PC-3 (cell line): ENCODE measurements around the gene TYMS. TPM values are rescaled to one million over a fixed set of nuclear protein-coding genes. Genes with fewer than 3 reads are reported as not detected.

Source experiments
- ATAC-seq: fragments of 200-7000 bp; cut with Tn5 transposase; 2 replicates; pipeline ENCODE4 v1.9.1; 2020; ENCODE audit warnings: mild to moderate bottlenecking, moderate library complexity
- BruUV-seq: library from RNA; stranded (reverse); fragments of 400-500 nt; replicated peaks from 2 replicates; lab custom pipeline; 2021; lab: Mats Ljungman, UMichigan
- CTCF ChIA-PET: fragments of 300-600 bp; sonication (Branson Sonifier 250); formaldehyde crosslinking; loops from one replicate; lab custom pipeline; 2022; ENCODE audit warnings: antibody characterized with exemption; lab: Charles Lee
- POLR2A ChIA-PET: fragments of 300-600 bp; sonication (Branson Sonifier 250); formaldehyde crosslinking; loops from one replicate; lab custom pipeline; 2022; ENCODE audit warnings: antibody characterized with exemption; ENCODE audit not compliant: unreplicated experiment; lab: Charles Lee
- DNase-seq: peaks from one replicate; pipeline ENCODE4 v3.0.0-alpha.2; 2015
- H2AFZ ChIP-seq: fragments of 300-600 bp; sonication (generic); 2 replicates; pipeline ENCODE4 v1.6.0; 2016; ENCODE audit warnings: antibody characterized with exemption, low read length
- H3F3A ChIP-seq: fragments of 300-600 bp; sonication (generic); one replicate; pipeline ENCODE4 v1.6.0; 2017; ENCODE audit warnings: antibody characterized with exemption, low read length, control low read depth, mild to moderate bottlenecking; ENCODE audit not compliant: unreplicated experiment
- H3K27ac ChIP-seq: fragments of 300-600 bp; sonication (generic); 2 replicates; pipeline ENCODE4 v1.5.1; 2016; ENCODE audit warnings: mild to moderate bottlenecking, low read length
- H3K27me3 ChIP-seq: fragments of 300-600 bp; sonication (generic); 2 replicates; pipeline ENCODE4 v1.6.1; 2016; ENCODE audit warnings: low read length, mixed read lengths
- H3K36me3 ChIP-seq: fragments of 300-600 bp; sonication (generic); 2 replicates; pipeline ENCODE4 v1.6.1; 2016; ENCODE audit warnings: low read depth, mixed run types, low read length, mixed read lengths
- H3K4me1 ChIP-seq: fragments of 300-600 bp; sonication (generic); 2 replicates; pipeline ENCODE4 v1.5.1; 2016; ENCODE audit warnings: low read length; ENCODE audit not compliant: insufficient read depth
- H3K4me2 ChIP-seq: fragments of 300-600 bp; sonication (generic); 2 replicates; pipeline ENCODE4 v1.6.0; 2016; ENCODE audit warnings: low read length
- H3K4me3 ChIP-seq: fragments of 300-600 bp; sonication (generic); 2 replicates; pipeline ENCODE4 v1.5.1; 2016; ENCODE audit warnings: mild to moderate bottlenecking, low read length, mixed read lengths
- H3K79me2 ChIP-seq: fragments of 300-600 bp; sonication (generic); 2 replicates; pipeline ENCODE4 v1.6.1; 2017; ENCODE audit warnings: low read length, mixed read lengths
- H3K9ac ChIP-seq: fragments of 300-600 bp; sonication (generic); 2 replicates; pipeline ENCODE4 v1.6.0; 2016; ENCODE audit warnings: mild to moderate bottlenecking, low read length
- H3K9me2 ChIP-seq: fragments of 300-600 bp; sonication (generic); replicated peaks from 2 replicates; pipeline ENCODE4 v1.6.1; 2016; ENCODE audit warnings: mixed run types, low read length, mixed read lengths
- H3K9me3 ChIP-seq: fragments of 300-600 bp; sonication (generic); 2 replicates; pipeline ENCODE4 v1.6.1; 2016; ENCODE audit warnings: low read length, mixed read lengths
- H4K20me1 ChIP-seq: fragments of 300-600 bp; sonication (generic); 2 replicates; pipeline ENCODE4 v1.6.1; 2016; ENCODE audit warnings: low read length, mixed read lengths
- EZH2 ChIP-seq: fragments of 300-600 bp; sonication (generic); IDR thresholded peaks from one replicate; pipeline ENCODE4 v1.6.1; 2017; ENCODE audit warnings: antibody characterized with exemption, mild to moderate bottlenecking, low read length; ENCODE audit not compliant: unreplicated experiment
- EZH2phosphoT487 ChIP-seq: fragments of 300-600 bp; sonication (generic); IDR thresholded peaks from 2 replicates; pipeline ENCODE4 v1.6.1; 2018; ENCODE audit warnings: mild to moderate bottlenecking, antibody characterized with exemption, low read length, borderline replicate concordance
- intact Hi-C: fragments of 100-400 bp; cut with micrococcal nuclease; formaldehyde crosslinking; loops from 2 replicates; pipeline ENCODE4 v1.9.0; 2023
- total RNA-seq: library from RNA; depleted of rRNA; stranded (reverse); fragments of >200 nt; gene quantifications from 2 replicates; pipeline ENCODE4 v1.2.3, GENCODE V29; 2014
- TF ChIP-seq, protein P1 (sequence below): fragments of 300-600 bp; sonication (generic); conservative IDR thresholded peaks from 2 replicates; pipeline ENCODE4 v1.5.1; 2017; ENCODE audit warnings: antibody characterized with exemption, low read depth, mild to moderate bottlenecking, low read length

Gene TYMS
- total RNA-seq, 1 experiment from 2014 or later, result 63.2 TPM

DNA sequence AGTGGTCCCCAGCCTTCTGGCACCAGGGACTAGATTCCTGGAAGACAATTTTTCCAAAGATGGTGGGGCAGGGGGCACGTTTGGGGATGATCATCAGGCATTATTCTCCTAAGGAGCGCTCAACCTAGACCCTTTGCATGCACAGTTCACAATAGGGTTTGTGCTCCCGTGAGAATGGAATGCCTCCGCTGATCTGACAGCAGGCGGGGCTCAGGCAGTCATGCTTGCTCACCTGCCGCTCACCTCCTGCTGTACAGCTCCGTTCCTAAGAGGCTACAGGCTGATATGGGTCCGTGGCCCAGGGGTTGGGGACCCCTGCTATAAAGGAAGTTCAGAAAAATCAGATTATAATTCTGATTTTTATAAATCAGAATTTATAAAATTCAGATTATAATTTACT is 22.3 kb upstream of the TYMS start:
- POLR2A ChIA-PET, result no interaction called here
- Histone ChIP-seq H3K4me1 (peaks cover 9% of the 10 kb centered on the region), H3K4me2 (peak overlapping the region; percentile 34), H3K9ac (no peak overlapping the region), H3K9me3 (no peaks in the 10 kb centered on the region), H4K20me1 (no peaks in the 10 kb centered on the region), H2AFZ (peak overlapping the region; percentile 33; the same call in 1 of the 2 replicates), H3F3A (no peaks in the 10 kb centered on the region), H3K27ac (no peak overlapping the region), H3K9me2 (no peaks in the 10 kb centered on the region), H3K36me3 (no peaks in the 10 kb centered on the region), H3K27me3 (no peaks in the 10 kb centered on the region), H3K79me2 (no peaks in the 10 kb centered on the region), H3K4me3 (no peak overlapping the region)
- no peak for DNase-seq
- intact Hi-C loops, result no loop called here
- no TSS peak for BruUV-seq
- CTCF ChIA-PET, result interaction anchor here (1.0 kb wide), 1 partner anchor 11 kb away, joined by 3 read pairs; no protein-coding TSS in a partner anchor
- peak; percentile 46 for ATAC-seq
- no peak for TF ChIP-seq EZH2phosphoT487
- no peak for TF ChIP-seq EZH2
- TF ChIP-seq, protein P1, sequence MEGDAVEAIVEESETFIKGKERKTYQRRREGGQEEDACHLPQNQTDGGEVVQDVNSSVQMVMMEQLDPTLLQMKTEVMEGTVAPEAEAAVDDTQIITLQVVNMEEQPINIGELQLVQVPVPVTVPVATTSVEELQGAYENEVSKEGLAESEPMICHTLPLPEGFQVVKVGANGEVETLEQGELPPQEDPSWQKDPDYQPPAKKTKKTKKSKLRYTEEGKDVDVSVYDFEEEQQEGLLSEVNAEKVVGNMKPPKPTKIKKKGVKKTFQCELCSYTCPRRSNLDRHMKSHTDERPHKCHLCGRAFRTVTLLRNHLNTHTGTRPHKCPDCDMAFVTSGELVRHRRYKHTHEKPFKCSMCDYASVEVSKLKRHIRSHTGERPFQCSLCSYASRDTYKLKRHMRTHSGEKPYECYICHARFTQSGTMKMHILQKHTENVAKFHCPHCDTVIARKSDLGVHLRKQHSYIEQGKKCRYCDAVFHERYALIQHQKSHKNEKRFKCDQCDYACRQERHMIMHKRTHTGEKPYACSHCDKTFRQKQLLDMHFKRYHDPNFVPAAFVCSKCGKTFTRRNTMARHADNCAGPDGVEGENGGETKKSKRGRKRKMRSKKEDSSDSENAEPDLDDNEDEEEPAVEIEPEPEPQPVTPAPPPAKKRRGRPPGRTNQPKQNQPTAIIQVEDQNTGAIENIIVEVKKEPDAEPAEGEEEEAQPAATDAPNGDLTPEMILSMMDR, result no peak

DNA sequence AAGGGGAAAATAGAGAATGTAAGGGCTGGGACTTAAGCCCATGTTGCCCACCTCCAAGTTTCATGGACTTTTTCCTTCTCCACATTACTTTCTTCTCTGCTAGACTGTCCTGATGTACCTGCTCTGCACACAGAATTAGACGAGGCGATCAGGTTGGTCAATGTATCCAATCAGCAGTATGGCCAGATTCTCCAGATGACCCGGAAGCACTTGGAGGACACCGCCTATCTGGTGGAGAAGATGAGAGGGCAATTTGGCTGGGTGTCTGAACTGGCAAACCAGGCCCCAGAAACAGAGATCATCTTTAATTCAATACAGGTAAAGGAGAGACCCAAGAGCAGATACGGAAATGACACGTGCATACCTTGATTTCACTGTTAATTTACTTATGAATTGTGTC is 16.2 kb upstream of the TYMS start:
- no TSS peak for BruUV-seq
- no peaks in the 10 kb centered on the region for H3K9me2 ChIP-seq
- no peaks in the 10 kb centered on the region for H3K79me2 ChIP-seq
- no peaks in the 10 kb centered on the region for H4K20me1 ChIP-seq
- H3K4me1 ChIP-seq, result peaks cover 9% of the 10 kb centered on the region; the same call in 1 of the 2 replicates
- H3K9me3 ChIP-seq, result no peaks in the 10 kb centered on the region
- H3K9ac ChIP-seq, result no peak overlapping the region
- H3F3A ChIP-seq, result no peaks in the 10 kb centered on the region
- H3K4me2 ChIP-seq, result no peak overlapping the region
- POLR2A ChIA-PET, result no interaction called here
- no peak overlapping the region for H3K4me3 ChIP-seq
- DNase-seq (no peak), ATAC-seq (no peak)
- intact Hi-C loops, result no loop called here
- H3K27ac ChIP-seq, result no peak overlapping the region
- H2AFZ ChIP-seq, result no peak overlapping the region
- H3K36me3 ChIP-seq, result no peaks in the 10 kb centered on the region
- TF ChIP-seq EZH2phosphoT487, result no peak
- TF ChIP-seq, protein P1, result no peak
- no peak for TF ChIP-seq EZH2
- CTCF ChIA-PET, result interaction anchor here (1.0 kb wide), 1 partner anchor 17 kb away, joined by 3 read pairs; no protein-coding TSS in a partner anchor
- no peaks in the 10 kb centered on the region for H3K27me3 ChIP-seq

DNA sequence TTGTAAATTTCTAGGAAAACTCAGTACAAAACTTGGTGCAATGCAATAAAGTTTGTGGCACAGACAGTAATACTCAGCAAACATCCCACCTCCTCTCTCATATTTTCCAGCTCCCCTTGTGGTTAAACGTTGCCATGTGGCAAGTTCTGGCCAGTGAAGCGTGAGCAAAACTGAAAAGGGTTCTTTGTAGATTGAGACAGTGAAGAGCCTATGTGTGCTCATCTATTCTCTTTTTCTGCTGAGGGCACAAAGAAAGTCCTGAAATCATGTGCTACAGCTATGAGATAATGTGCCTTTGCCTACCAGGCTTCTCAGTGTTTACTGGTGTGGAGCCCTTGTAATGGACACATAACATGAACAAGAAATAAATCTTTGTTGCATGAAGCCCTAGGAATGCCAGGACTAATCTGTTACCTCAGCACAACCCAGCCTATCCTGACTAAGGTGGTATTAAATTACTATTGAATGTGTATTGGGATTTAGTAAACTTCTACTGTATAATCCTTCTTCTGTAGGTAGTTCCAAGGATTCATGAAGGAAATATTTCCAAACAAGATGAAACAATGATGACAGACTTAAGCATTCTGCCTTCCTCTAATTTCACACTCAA is 13.0 kb upstream of the TYMS start:
- Histone ChIP-seq H3K9me2 (no peaks in the 10 kb centered on the region), H3K4me2 (no peak overlapping the region), H3K4me1 (peaks cover 14% of the 10 kb centered on the region), H3K36me3 (no peaks in the 10 kb centered on the region), H3K9ac (no peak overlapping the region), H3K9me3 (no peaks in the 10 kb centered on the region), H2AFZ (no peak overlapping the region), H3F3A (no peaks in the 10 kb centered on the region), H3K27me3 (no peaks in the 10 kb centered on the region), H4K20me1 (no peaks in the 10 kb centered on the region), H3K4me3 (no peak overlapping the region), H3K27ac (no peak overlapping the region), H3K79me2 (no peaks in the 10 kb centered on the region)
- intact Hi-C loops, result no loop called here
- TF ChIP-seq, protein P1, result no peak; the same call in 1 of the 2 replicates
- no peak for TF ChIP-seq EZH2
- TF ChIP-seq EZH2phosphoT487, result no peak
- DNase-seq (peak; percentile 54), ATAC-seq (peak; percentile 62)
- ChIA-PET POLR2A (no interaction called here), CTCF (interaction anchor here (1.4 kb wide), 1 partner anchor 20 kb away, joined by 6 read pairs; no protein-coding TSS in a partner anchor)
- BruUV-seq, result no TSS peak
